Effector memory CD4-positive, alpha-beta T cell (primary cell): ENCODE results near the gene GPC5.
"Not testable (repeated sequence)": the region's sequence is repeated elsewhere in the genome, so short reads cannot be mapped to it uniquely, and the experiment has no call there.

Experiments
- DNase-seq, 3 donors: peaks; one replicate each; pipeline ENCODE4 v3.0.0-alpha.2; 2020
- H3K27ac ChIP-seq: 2 replicates; pipeline ENCODE4 v1.7.0; 2013; ENCODE audit warnings: mild to moderate bottlenecking, low read length, moderate library complexity; ENCODE audit not compliant: insufficient read depth, poor library complexity, severe bottlenecking
- H3K27me3 ChIP-seq: replicated peaks from 2 replicates; pipeline ENCODE4 v1.7.0; 2013; ENCODE audit warnings: mild to moderate bottlenecking, low read length; ENCODE audit not compliant: insufficient read depth, control insufficient read depth, poor library complexity, severe bottlenecking
- H3K36me3 ChIP-seq: 2 replicates; pipeline ENCODE4 v1.7.0; 2013; ENCODE audit warnings: mild to moderate bottlenecking, low read length, moderate library complexity; ENCODE audit not compliant: control insufficient read depth, insufficient read depth
- H3K4me1 ChIP-seq: 2 replicates; pipeline ENCODE4 v1.7.0; 2013; ENCODE audit warnings: low read length, mild to moderate bottlenecking; ENCODE audit not compliant: control insufficient read depth, insufficient read depth, poor library complexity, severe bottlenecking
- H3K4me3 ChIP-seq: 2 replicates; pipeline ENCODE4 v1.7.0; 2013; ENCODE audit warnings: low read length, low read depth, mild to moderate bottlenecking; ENCODE audit not compliant: insufficient read depth, poor library complexity, severe bottlenecking
- H3K9me3 ChIP-seq: 2 replicates; pipeline ENCODE4 v1.7.0; 2013; ENCODE audit warnings: mild to moderate bottlenecking, low read length, moderate library complexity; ENCODE audit not compliant: control insufficient read depth

Gene GPC5

DNA sequence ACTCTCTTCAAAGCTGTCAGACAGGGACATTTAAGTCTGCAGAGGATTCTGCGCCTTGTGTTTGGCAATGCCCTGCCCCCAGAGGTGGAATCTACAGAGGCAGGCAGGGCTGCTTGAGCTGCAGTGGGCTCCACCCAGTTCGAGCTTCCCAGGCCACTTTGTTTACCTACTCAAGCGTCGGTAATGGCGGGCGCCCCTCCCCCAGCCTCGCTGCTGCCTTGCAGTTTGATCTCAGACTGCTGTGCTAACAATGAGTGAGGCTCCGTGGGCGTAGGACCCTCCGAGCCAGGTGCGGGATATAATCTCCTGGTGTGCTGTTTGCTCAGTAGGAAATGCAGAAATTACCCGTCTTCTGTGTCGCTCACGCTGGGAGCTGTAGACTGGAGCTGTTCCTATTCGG, 40.3 kb downstream of the GPC5 start:
- not testable (repeated sequence) for H3K9me3 ChIP-seq, H3K36me3 ChIP-seq, H3K27ac ChIP-seq, H3K4me1 ChIP-seq, H3K27me3 ChIP-seq, H3K4me3 ChIP-seq, DNase-seq

DNA sequence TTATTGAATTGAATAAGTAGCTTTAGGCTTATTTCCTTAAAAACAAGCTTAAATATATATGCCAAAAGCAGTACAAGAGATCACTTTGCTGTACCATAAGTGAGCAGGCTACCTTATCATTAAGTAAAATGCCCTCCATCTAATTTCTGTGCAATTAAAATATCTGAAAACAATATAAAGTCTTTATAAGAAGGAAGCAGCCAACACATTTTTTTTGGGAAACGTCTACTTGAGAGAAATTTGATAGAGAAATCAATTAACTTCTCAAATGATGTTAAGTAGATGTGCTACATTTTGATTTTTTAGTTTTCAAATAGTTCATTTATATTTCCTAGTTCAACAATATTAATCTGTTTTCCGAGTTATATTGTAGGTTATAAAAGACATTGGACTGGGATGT, 52.5 kb downstream of the GPC5 start:
- H3K27me3 ChIP-seq = no peaks in the 10 kb centered on the region

DNA sequence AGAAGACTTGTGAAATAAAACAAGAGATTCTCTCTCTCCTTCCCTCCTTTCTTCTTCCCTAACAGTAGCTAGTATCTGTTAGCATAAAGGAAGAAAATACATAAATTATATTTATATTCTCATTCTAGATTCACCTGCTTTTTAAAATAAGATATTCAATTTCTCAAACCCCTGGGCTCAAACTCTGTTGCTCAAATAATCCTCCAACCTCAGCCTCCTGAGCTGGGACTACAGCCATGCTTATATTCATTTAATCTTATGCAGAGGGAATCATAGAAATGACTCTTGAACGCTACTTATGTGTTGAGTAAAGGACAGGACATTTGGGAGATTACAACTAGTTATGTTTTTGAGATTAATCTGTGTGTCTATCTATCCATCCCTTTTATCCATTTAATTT, 56.2 kb downstream of the GPC5 start:
- no peak for DNase-seq
- Histone ChIP-seq H3K4me1 (no peaks in the 10 kb centered on the region), H3K9me3 (no peaks in the 10 kb centered on the region), H3K4me3 (no peak overlapping the region), H3K27me3 (no peaks in the 10 kb centered on the region), H3K36me3 (no peaks in the 10 kb centered on the region), H3K27ac (no peak overlapping the region)

More for the DNA sequence above, 52.5 kb downstream of the GPC5 start:
- Histone ChIP-seq H3K4me3 (no peak overlapping the region), H3K36me3 (no peaks in the 10 kb centered on the region), H3K27ac (no peak overlapping the region), H3K4me1 (no peaks in the 10 kb centered on the region), H3K9me3 (no peaks in the 10 kb centered on the region)
- DNase-seq = no peak

DNA sequence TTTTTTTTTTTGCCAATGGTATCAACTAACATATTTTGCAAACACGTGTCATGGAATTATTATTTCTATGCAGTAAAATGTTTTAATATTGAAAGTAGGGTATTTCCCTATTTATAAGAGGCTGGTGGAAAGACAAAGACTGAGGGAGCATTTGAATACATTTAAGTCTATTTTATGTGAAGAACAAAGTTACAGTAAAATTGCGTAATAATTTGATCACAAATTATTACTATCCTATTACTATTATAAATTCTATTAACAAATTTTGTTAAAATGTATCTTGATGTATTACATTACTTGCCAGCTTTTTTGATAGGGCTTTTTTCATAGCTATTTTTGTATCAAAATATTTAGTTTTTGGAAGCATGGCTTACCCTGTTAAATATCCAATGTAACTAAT, 58.4 kb downstream of the GPC5 start:
- no peaks in the 10 kb centered on the region for H3K4me1 ChIP-seq
- H3K27me3 ChIP-seq = peaks cover 4% of the 10 kb centered on the region
- H3K9me3 ChIP-seq = no peaks in the 10 kb centered on the region
- no peak for DNase-seq
- no peak overlapping the region for H3K27ac ChIP-seq
- H3K4me3 ChIP-seq = no peak overlapping the region
- no peaks in the 10 kb centered on the region for H3K36me3 ChIP-seq

DNA sequence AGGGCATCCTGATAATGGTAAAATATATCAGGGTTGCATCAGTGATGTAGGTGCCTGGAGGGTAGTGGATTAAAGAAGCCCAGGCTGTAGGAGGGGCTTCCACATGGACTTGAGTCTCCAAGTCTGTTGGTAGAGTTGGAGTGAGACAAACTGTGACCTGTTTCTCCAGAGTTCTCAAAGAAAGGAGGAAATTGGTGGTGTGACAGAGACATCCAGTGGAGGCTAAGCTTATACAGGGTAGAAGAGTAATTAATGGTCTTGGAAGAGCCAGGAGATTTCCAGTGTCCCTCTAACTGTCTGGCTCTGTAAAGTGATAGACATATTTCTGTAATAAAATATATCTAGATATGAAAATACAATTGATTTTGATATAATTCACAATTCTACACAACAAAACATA, 61.1 kb downstream of the GPC5 start:
- DNase-seq = no peak
- Histone ChIP-seq H3K27ac (no peak overlapping the region), H3K9me3 (no peaks in the 10 kb centered on the region), H3K4me3 (no peak overlapping the region), H3K27me3 (peaks cover 4% of the 10 kb centered on the region), H3K36me3 (no peaks in the 10 kb centered on the region), H3K4me1 (no peaks in the 10 kb centered on the region)

DNA sequence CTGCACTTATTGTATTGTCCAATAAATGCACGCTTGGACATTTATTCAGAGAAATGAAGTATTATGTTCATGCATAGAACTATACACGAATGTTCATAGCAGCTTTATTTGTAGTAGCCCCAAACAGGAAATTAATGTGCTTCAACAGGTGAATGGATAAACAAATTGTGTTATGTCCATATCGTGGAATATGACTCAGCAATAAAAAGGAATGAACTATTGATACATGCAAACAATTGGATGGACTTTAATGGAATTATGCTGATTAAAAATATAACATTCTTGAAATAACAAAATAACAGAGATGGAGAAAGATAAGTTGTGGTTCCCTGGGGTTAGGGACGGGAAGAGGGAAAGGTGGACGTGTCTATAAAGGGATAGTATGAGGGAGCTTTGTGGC, 65.9 kb downstream of the GPC5 start:
- DNase-seq = no peak
- Histone ChIP-seq H3K27ac (no peak overlapping the region), H3K36me3 (no peaks in the 10 kb centered on the region), H3K27me3 (peaks cover 4% of the 10 kb centered on the region), H3K9me3 (no peaks in the 10 kb centered on the region), H3K4me1 (no peaks in the 10 kb centered on the region), H3K4me3 (no peak overlapping the region)

DNA sequence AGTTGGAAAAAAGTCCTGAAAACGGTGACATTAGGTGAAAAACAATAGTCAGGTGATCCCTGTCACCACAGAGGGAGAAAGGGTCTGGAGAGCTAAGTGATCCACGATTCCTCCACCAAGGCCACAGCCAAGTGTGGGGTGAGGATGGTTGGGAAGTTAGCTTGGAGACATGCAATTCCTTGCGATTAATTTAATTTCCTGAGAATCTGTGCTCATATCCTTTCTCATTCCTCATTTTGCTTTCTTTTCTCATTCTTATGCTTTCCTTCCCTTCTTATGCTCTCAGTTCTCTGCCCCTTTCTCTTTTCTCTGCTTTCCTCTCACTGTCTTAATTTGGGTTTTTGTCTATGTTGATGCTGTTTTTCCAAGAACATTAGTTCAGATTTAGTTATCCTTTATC, 68.8 kb downstream of the GPC5 start:
- no peaks in the 10 kb centered on the region for H3K4me1 ChIP-seq
- H3K36me3 ChIP-seq = no peaks in the 10 kb centered on the region
- DNase-seq = no peak
- no peak overlapping the region for H3K4me3 ChIP-seq
- H3K27me3 ChIP-seq = no peaks in the 10 kb centered on the region
- H3K27ac ChIP-seq = no peak overlapping the region
- no peaks in the 10 kb centered on the region for H3K9me3 ChIP-seq

DNA sequence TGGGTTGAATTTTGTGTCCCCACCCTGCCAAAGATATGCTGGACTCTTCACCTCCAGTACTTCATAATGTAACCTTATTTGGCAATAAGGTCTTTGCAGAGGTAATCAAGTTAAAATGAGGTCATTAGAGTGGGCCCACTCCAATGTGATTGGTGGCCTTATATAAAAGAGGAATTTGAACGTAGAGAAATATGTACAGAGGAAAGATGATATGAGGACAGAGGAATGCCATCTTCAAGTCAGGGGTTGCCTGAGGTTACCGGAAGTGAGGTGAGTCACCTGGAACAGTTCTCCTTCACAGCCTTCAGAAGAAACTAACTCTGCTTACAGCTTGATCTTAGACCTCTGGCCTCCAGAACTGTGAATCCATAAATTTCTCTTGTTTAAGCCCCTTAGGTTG, 69.9 kb downstream of the GPC5 start:
- H3K27ac ChIP-seq = no peak overlapping the region
- H3K9me3 ChIP-seq = no peaks in the 10 kb centered on the region
- H3K4me1 ChIP-seq = no peaks in the 10 kb centered on the region
- no peaks in the 10 kb centered on the region for H3K27me3 ChIP-seq
- H3K36me3 ChIP-seq = no peaks in the 10 kb centered on the region
- DNase-seq = no peak
- no peak overlapping the region for H3K4me3 ChIP-seq

DNA sequence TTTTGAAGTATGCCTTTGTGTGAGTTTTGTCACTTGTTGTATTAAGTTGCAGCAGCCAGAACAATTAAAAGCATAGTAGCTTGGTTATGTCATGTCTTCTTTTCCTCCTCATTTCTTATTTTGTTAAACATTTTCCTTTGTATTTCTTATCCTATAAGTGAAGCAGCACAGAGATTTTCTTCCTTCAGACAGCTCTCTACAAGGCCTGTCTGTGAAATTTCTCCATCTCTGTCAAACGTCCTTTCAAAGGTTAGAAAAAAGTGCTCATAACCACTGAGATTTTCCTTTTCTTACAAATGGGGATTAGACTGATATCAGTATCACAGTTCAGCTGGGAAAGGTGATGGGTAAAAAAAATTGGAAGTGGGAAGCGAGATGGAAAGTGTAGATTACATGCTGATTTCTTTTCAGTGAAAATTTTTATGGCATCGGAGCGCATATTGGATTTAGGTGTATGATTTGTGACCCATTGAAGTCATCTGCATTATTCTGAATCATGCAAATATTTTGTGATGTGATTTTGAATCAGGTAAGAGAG, 71.7 kb downstream of the GPC5 start:
- DNase-seq = no peak
- no peaks in the 10 kb centered on the region for H3K36me3 ChIP-seq
- H3K9me3 ChIP-seq = no peaks in the 10 kb centered on the region
- H3K27ac ChIP-seq = no peak overlapping the region
- no peaks in the 10 kb centered on the region for H3K4me1 ChIP-seq
- H3K27me3 ChIP-seq = no peaks in the 10 kb centered on the region
- H3K4me3 ChIP-seq = no peak overlapping the region

DNA sequence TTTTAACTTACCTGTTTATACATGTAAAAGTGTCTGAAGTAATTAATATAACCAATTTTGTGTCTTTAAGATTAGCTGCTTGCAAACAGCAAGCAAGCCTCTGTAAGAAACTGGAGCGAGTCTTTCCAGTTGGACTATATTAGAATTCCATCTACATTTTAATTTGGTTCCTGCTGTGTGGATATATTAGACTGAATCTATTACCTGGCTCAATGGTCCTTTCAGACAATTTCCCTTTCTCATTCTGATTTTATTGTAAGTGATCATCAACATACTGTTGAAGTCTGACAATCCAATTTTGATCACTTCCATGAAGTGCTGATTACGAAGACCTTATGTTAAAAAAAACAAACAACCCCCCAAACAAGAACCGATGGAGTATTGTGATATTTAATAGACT, 72.3 kb downstream of the GPC5 start:
- no peak for DNase-seq
- Histone ChIP-seq H3K4me3 (no peak overlapping the region), H3K27ac (no peak overlapping the region), H3K36me3 (no peaks in the 10 kb centered on the region), H3K27me3 (no peaks in the 10 kb centered on the region), H3K4me1 (no peaks in the 10 kb centered on the region), H3K9me3 (no peaks in the 10 kb centered on the region)

DNA sequence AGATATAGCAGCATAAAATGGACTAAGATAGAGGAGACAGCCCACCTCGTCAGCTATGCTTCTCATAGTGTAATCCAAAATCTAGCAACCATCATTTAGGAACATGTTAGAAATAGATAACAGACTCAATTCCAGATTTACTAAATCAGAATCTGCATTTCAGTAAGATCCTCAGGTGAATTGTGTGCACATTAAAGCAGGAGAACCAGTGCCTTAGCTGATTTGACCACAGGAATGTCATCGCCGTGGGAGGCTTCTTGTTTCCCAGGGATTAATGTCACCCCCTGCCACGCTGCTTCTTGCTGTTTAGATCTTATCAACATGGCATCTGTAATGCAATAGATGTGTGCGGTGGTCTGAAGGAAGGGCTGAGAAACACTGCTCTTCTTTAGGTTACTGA, 84.0 kb downstream of the GPC5 start:
- Histone ChIP-seq H3K36me3 (no peaks in the 10 kb centered on the region), H3K4me1 (no peaks in the 10 kb centered on the region), H3K27me3 (no peaks in the 10 kb centered on the region), H3K27ac (no peak overlapping the region), H3K4me3 (no peak overlapping the region), H3K9me3 (no peaks in the 10 kb centered on the region)
- no peak for DNase-seq
